Prostate gland (tissue), 2 donors: ENCODE measurements around the gene KCTD3.

Experiments used
- CTCF ChIP-seq, 4 experiments: fragments of 200-600 bp in 2 of 4; fragments of 450-650 bp in 2 of 4; sonication (generic) in 2 of 4; IDR thresholded peaks; 1 replicate in 3 of 4; 2 replicates in 1 of 4; pipeline ENCODE4 v1.5.1; 2016 to 2019; ENCODE audit warnings: antibody characterized with exemption in 4 of 4, mild to moderate bottlenecking in 2 of 4, moderate library complexity in 2 of 4
- POLR2A ChIP-seq: fragments of 450-650 bp; IDR thresholded peaks from one replicate; pipeline ENCODE4 v1.6.1; 2016; ENCODE audit warnings: antibody characterized with exemption, mild to moderate bottlenecking

GRCh38 chr1:215543191-215543606 lies 23.9 kb upstream of the KCTD3 start:
- no peak for TF ChIP-seq CTCF (IDR thresholded peaks at IDR 0.05)
- no peak for TF ChIP-seq POLR2A
